Stomach (tissue), 9 donors: ENCODE data around the gene SFMBT1. TPM values are rescaled to one million over a fixed set of nuclear protein-coding genes. Genes with fewer than 3 reads are reported as not detected.

Experiments used
- DNase-seq, 2 donors: peaks; one replicate each; pipeline versions ENCODE4 v3.0.0 to v3.0.0-alpha.2; 2013 to 2019
- H3K27ac ChIP-seq, 5 donors: fragments of 200-600 bp in 4 of 5; sonication (generic) in 4 of 5; one replicate each; pipeline ENCODE4 v1.5.1; 2013 to 2019; ENCODE audit warnings: mild to moderate bottlenecking in 1 of 5, moderate library complexity in 1 of 5
- H3K27me3 ChIP-seq, 3 donors: fragments of 200-600 bp; sonication (generic); one replicate each; pipeline ENCODE4 v1.5.1; 2017 to 2019; ENCODE audit warnings: mixed run types in 1 of 3
- H3K36me3 ChIP-seq, 4 donors: fragments of 200-600 bp; sonication (generic); 1 replicate in 3 of 4; 2 replicates in 1 of 4; pipeline ENCODE4 v1.5.1; 2016 to 2019
- H3K4me1 ChIP-seq, 4 donors: fragments of 200-600 bp; sonication (generic); one replicate each; pipeline ENCODE4 v1.5.1; 2016 to 2019
- H3K4me3 ChIP-seq, 4 donors: fragments of 200-600 bp; sonication (generic) in 3 of 4; one replicate each; pipeline ENCODE4 v1.5.1; 2016 to 2019; ENCODE audit warnings: mild to moderate bottlenecking in 1 of 4
- H3K9me3 ChIP-seq, 4 donors: fragments of 200-600 bp; sonication (generic); one replicate each; pipeline ENCODE4 v1.5.1; 2016 to 2019
- CTCF ChIP-seq, 7 experiments: fragments of 450-650 bp in 4 of 7; fragments of 200-600 bp in 3 of 7; sonication (generic) in 3 of 7; IDR thresholded peaks; one replicate each; pipeline ENCODE4 v1.5.1; 2016 to 2019; ENCODE audit warnings: antibody characterized with exemption in 7 of 7, control low read depth in 2 of 7, mild to moderate bottlenecking in 1 of 7
- EP300 ChIP-seq: sonication (generic); formaldehyde crosslinking; IDR thresholded peaks from one replicate; pipeline ENCODE4 v1.6.1; 2017; ENCODE audit warnings: antibody characterized with exemption
- POLR2A ChIP-seq, 4 donors: fragments of 450-650 bp; IDR thresholded peaks; one replicate each; pipeline ENCODE4 v1.6.1; 2016; ENCODE audit warnings: antibody characterized with exemption in 4 of 4, control low read depth in 2 of 4, mild to moderate bottlenecking in 1 of 4, moderate library complexity in 1 of 4
- POLR2AphosphoS5 ChIP-seq, 3 donors: sonication (generic); formaldehyde crosslinking; IDR thresholded peaks; one replicate each; pipeline ENCODE4 v1.6.1; 2016; ENCODE audit warnings: antibody characterized with exemption in 3 of 3
- WGBS, 5 donors: extraction: QIAGEN DNeasy Blood & Tissue Kit in 3 of 5; methylation state at CpG; one replicate each; pipeline versions ENCODE4 v1.1.5 to v1.1.7; 2013 to 2018; 5-methylcytosine and 5-hydroxymethylcytosine counted together
- intact Hi-C: fragments of 100-400 bp; cut with DNase I; formaldehyde crosslinking; loops from one replicate; pipeline ENCODE4 v1.15.1; 2023; ENCODE audit warnings: low total_unique reads
- polyA plus RNA-seq, 3 donors: library from polyadenylated mRNA; stranded (reverse); fragments of 200-250 nt; gene quantifications; one replicate each; pipeline ENCODE4 v1.2.3, GENCODE V29; 2013
- total RNA-seq, 5 donors: library from RNA; depleted of rRNA; stranded (reverse); fragments of >200 nt; gene quantifications; one replicate each; pipeline versions ENCODE4 v1.1.0 to v1.2.3, GENCODE V29; 2014 to 2016
- donor health status: healthy with polysubstance abuse.
- donor health status: Bipolar disorder and iron deficiency.
- donor health status: healthy.

Gene SFMBT1
- total and polyA plus RNA-seq, 8 donors, result 2.7 to 29.4 (median 6.5) TPM

GRCh38 chr3:53072653-53073552 lies 27.0 kb upstream of the SFMBT1 start:
- WGBS, 5 donors, result 0 to 3% (median 1%) methylated on average over 12 to 32 of the region's 32 CpGs
- TF ChIP-seq CTCF (IDR thresholded peaks at IDR 0.05), result peak in 6 of 7 experiments; percentile 16 to 95 (median 90)
- TF ChIP-seq POLR2AphosphoS5 (IDR thresholded peaks at IDR 0.05), result peak in 1 of 3 donors; percentile 56
- TF ChIP-seq POLR2A (IDR thresholded peaks at IDR 0.05), result no peak
- intact Hi-C loops, result loop anchor here (10.0 kb wide), 2 partner anchors 218 to 328 kb away; no protein-coding TSS in a partner anchor

GRCh38 chr3:53071882-53072431 lies 26.1 kb upstream of the SFMBT1 start:
- Histone ChIP-seq H3K27me3 (no peaks in the 10 kb centered on the region), H3K4me3 (peak overlapping the region in 2 of 4 donors; percentile 72 to 93), H3K4me1 (peaks cover 6 to 22% (median 20%) of the 10 kb centered on the region in 4 donors), H3K36me3 (no peaks in the 10 kb centered on the region), H3K27ac (peak overlapping the region in 1 of 5 donors; percentile 70), H3K9me3 (no peaks in the 10 kb centered on the region)
- TF ChIP-seq CTCF (IDR thresholded peaks at IDR 0.05), result no peak
- no peak for TF ChIP-seq EP300
- WGBS, 5 donors, result 62 to 79% (median 70%) methylated on average over 8 to 11 of the region's 11 CpGs
- intact Hi-C loops, result loop anchor here (10.0 kb wide), 2 partner anchors 217 to 327 kb away; no protein-coding TSS in a partner anchor
- no peak for DNase-seq

More at GRCh38 chr3:53072653-53073552, 27.0 kb upstream of the SFMBT1 start:
- peak; percentile 86 to 94 for DNase-seq
- Histone ChIP-seq H3K4me3 (peak overlapping the region; percentile 72 to 93 (median 74)), H3K27me3 (no peaks in the 10 kb centered on the region), H3K36me3 (peaks cover 0 to 9% (median 4%) of the 10 kb centered on the region in 4 donors), H3K9me3 (no peaks in the 10 kb centered on the region), H3K27ac (peak overlapping the region; percentile 38 to 83 (median 75)), H3K4me1 (peaks cover 6 to 22% (median 20%) of the 10 kb centered on the region in 4 donors)

DNA sequence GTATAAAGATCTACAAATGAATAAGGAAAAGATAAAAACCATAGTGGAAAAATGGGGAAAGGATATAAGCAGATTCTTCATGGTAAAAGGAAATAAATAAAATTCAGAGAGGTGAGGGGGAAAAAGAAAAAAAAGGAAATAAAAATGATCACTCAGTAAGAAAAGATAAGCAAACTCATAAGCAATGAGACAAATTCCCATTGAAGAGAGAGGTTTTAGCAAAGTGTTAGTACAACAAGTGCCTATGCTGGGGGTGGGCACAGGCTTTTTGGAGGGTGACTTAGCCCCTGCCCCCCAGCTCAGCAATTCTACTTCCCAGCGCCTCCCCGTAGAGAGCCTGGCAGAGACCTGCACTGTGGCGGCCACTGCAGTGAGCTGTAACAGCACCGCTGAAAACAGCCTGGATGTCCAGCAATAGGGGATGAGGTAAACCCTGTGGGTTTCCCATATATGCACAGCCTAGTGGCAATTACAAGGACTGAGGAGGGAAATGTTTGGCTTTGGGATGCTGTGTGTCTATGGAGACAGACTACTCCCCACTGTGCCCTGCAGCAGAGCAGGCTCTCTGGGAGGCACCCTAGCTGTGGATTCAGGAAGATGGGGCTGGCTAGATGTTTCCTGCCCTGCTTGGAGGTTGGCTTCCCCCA lies 23.7 kb upstream of the SFMBT1 start:
- no peak for TF ChIP-seq POLR2A (IDR thresholded peaks at IDR 0.05)
- no peak for TF ChIP-seq EP300
- no peak for TF ChIP-seq POLR2AphosphoS5 (IDR thresholded peaks at IDR 0.05)
- TF ChIP-seq CTCF (IDR thresholded peaks at IDR 0.05), result no peak
- Histone ChIP-seq H3K27ac (no peak overlapping the region), H3K4me3 (no peak overlapping the region), H3K27me3 (peaks cover 0 to 10% (median 0%) of the 10 kb centered on the region in 3 donors), H3K4me1 (peaks cover 6 to 22% (median 20%) of the 10 kb centered on the region in 4 donors), H3K9me3 (no peaks in the 10 kb centered on the region), H3K36me3 (no peaks in the 10 kb centered on the region)
- 64 to 84% (median 81%) methylated on average over 4 of the region's 4 CpGs for WGBS, 5 donors
- DNase-seq, result no peak
- intact Hi-C loops, result loop anchor here (10.0 kb wide), 2 partner anchors 215 to 325 kb away; no protein-coding TSS in a partner anchor

DNA sequence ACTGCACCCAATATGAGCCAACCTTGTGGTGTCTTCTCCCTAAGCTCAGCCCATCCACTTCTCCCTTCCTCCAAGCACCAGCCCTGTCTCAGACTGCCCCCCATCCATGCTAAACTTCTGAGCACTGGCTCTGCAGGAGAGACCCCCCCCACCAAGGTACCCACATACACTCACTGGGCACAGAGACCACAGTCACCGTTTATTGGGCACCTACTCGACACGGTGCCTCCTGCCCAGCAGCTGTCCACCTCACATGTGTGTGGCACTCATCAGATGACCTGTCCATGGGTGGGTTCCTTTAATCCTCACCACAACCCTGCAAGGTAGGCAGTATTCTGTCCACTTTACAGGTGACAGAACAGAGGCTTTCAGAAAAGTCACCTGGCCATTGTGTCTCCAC lies 22.3 kb upstream of the SFMBT1 start:
- H3K27ac ChIP-seq, result no peak overlapping the region
- H3K27me3 ChIP-seq, result peaks cover 0 to 10% (median 0%) of the 10 kb centered on the region in 3 donors
- intact Hi-C loops, result no loop called here
- H3K36me3 ChIP-seq, result no peaks in the 10 kb centered on the region
- no peak for DNase-seq
- H3K4me1 ChIP-seq, result peaks cover 6 to 16% (median 14%) of the 10 kb centered on the region in 4 donors
- TF ChIP-seq POLR2A (IDR thresholded peaks at IDR 0.05) (no peak), CTCF (IDR thresholded peaks at IDR 0.05) (no peak), EP300 (no peak), POLR2AphosphoS5 (IDR thresholded peaks at IDR 0.05) (no peak)
- 60 to 95% (median 91%) methylated on average over 3 of the region's 3 CpGs for WGBS, 5 donors
- no peaks in the 10 kb centered on the region for H3K9me3 ChIP-seq
- no peak overlapping the region for H3K4me3 ChIP-seq
